Ascending aorta (tissue), 2 donors: Measurements from ENCODE around the gene AKT2. TPM values are rescaled to one million over a fixed set of nuclear protein-coding genes. Genes with fewer than 3 reads are reported as not detected.

Experiments used
- DNase-seq, 2 donors: peaks; one replicate each; pipeline ENCODE4 v3.0.0-alpha.2; 2019; ENCODE audit warnings: low spot score in 2 of 2
- H3K27ac ChIP-seq, 2 donors: fragments of 200-600 bp; sonication (generic); one replicate each; pipeline ENCODE4 v1.5.1; 2016 to 2017; ENCODE audit warnings: mild to moderate bottlenecking in 1 of 2
- H3K27me3 ChIP-seq: fragments of 200-600 bp; sonication (generic); one replicate; pipeline ENCODE4 v1.5.1; 2017
- H3K36me3 ChIP-seq, 2 donors: fragments of 200-600 bp; sonication (generic); one replicate each; pipeline ENCODE4 v1.5.1; 2016
- H3K4me1 ChIP-seq, 2 donors: fragments of 200-600 bp; sonication (generic); one replicate each; pipeline ENCODE4 v1.5.1; 2016 to 2017; ENCODE audit warnings: mild to moderate bottlenecking in 1 of 2
- H3K4me3 ChIP-seq, 2 donors: fragments of 200-600 bp; sonication (generic); one replicate each; pipeline ENCODE4 v1.5.1; 2016 to 2017; ENCODE audit warnings: mild to moderate bottlenecking in 1 of 2
- H3K9me3 ChIP-seq, 2 donors: fragments of 200-600 bp; sonication (generic); one replicate each; pipeline ENCODE4 v1.5.1; 2016
- intact Hi-C: fragments of 100-400 bp; cut with DNase I; formaldehyde crosslinking; loops from one replicate; pipeline ENCODE4 v1.15.1; 2023
- total RNA-seq: library from RNA; depleted of rRNA; stranded (reverse); fragments of >200 nt; gene quantifications from one replicate; pipeline ENCODE4 v1.1.0, GENCODE V29; 2016
- TF ChIP-seq, protein P1 (sequence below), 3 experiments: fragments of 200-600 bp in 2 of 3; fragments of 450-650 bp in 1 of 3; sonication (generic) in 2 of 3; IDR thresholded peaks; one replicate each; pipeline ENCODE4 v1.5.1; 2016 to 2019; ENCODE audit warnings: antibody characterized with exemption in 3 of 3, mild to moderate bottlenecking in 1 of 3, moderate library complexity in 1 of 3

Gene AKT2
- total RNA-seq, 1 donor from 2014 or later: 137 TPM

DNA sequence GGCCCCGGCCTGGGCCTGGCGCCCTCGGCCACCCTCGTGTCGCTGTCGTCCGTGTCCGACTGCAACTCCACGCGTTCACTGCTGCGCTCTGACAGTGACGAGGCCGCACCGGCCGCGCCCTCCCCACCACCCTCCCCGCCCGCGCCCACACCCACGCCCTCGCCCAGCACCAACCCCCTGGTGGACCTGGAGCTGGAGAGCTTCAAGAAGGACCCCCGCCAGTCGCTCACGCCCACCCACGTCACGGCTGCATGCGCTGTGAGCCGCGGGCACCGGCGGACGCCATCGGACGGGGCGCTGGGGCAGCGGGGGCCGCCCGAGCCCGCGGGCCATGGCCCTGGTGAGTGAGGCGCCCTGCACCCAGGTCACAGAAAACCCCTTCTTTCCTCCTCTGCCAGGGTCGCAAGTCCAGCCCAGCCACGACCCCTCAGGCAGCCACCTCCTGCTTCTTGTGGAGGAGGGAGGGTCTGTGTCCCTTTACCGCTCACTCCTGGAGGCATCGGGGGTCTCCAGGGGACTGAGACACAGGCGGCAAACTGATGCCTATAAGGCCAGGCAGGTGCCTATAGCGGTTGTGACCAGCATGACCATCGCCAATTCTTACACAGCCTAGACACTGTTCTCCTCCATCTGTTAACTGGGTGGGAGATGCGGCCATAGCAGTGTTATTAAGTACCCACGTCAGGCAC lies 71.1 kb downstream of the AKT2 start:
- Histone ChIP-seq H3K27me3 (peaks cover 14% of the 10 kb centered on the region), H3K27ac (no peak overlapping the region), H3K36me3 (peaks cover 14 to 27% of the 10 kb centered on the region in 2 donors), H3K4me1 (no peaks in the 10 kb centered on the region), H3K4me3 (no peak overlapping the region), H3K9me3 (no peaks in the 10 kb centered on the region)
- intact Hi-C loops: no loop called here
- TF ChIP-seq, protein P1, sequence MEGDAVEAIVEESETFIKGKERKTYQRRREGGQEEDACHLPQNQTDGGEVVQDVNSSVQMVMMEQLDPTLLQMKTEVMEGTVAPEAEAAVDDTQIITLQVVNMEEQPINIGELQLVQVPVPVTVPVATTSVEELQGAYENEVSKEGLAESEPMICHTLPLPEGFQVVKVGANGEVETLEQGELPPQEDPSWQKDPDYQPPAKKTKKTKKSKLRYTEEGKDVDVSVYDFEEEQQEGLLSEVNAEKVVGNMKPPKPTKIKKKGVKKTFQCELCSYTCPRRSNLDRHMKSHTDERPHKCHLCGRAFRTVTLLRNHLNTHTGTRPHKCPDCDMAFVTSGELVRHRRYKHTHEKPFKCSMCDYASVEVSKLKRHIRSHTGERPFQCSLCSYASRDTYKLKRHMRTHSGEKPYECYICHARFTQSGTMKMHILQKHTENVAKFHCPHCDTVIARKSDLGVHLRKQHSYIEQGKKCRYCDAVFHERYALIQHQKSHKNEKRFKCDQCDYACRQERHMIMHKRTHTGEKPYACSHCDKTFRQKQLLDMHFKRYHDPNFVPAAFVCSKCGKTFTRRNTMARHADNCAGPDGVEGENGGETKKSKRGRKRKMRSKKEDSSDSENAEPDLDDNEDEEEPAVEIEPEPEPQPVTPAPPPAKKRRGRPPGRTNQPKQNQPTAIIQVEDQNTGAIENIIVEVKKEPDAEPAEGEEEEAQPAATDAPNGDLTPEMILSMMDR (IDR thresholded peaks at IDR 0.05): no peak
- no peak for DNase-seq

DNA sequence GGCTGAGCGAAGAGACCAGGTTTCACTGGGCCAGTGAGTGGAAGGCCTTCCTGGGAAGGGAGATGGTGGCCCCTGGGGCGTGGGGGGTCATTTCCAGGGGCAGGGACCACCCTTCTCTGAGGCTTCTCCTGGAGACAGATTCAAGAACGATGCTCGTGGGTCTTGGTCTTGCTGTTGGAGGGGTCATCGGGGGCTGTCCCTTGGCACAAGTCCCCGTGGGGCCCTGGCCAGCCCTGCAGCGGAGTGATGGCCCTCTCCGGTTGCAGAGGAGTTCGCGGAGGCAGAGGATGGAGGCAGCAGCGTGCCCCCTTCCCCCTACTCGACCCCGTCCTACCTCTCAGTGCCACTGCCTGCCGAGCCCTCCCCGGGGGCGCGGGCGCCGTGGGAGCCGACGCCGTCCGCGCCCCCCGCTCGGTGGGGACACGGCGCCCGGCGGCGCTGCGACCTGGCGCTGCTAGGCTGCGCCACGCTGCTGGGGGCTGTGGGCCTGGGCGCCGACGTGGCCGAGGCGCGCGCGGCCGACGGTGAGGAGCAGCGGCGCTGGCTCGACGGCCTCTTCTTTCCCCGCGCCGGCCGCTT lies 71.8 kb downstream of the AKT2 start:
- Histone ChIP-seq H3K9me3 (no peaks in the 10 kb centered on the region), H3K27ac (no peak overlapping the region), H3K4me1 (no peaks in the 10 kb centered on the region), H3K27me3 (peaks cover 14% of the 10 kb centered on the region), H3K36me3 (peaks cover 18 to 33% of the 10 kb centered on the region in 2 donors), H3K4me3 (no peak overlapping the region)
- TF ChIP-seq, protein P1 (IDR thresholded peaks at IDR 0.05): no peak
- intact Hi-C loops: no loop called here
- DNase-seq: no peak

DNA sequence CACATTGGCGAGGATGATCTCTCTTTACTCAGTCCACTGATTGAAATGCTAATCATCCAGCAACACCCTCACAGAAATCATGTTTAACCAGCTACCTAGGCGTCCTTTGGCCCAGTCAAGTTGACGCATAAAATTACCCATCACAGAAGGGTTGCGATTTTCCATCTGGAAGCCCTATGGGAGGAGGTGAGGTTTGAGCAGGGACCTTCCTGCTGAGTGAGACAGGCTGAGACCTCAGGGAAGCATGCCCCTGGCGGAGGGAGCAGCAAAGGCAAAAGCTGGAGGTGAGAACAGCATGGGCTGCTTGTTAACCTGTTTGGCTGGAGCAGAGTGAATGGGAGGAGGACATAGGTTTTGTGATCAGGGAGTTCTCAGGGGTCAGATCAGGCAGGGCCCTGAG lies 74.3 kb downstream of the AKT2 start:
- intact Hi-C loops: no loop called here
- peaks cover 22 to 42% of the 10 kb centered on the region in 2 donors for H3K36me3 ChIP-seq

DNA sequence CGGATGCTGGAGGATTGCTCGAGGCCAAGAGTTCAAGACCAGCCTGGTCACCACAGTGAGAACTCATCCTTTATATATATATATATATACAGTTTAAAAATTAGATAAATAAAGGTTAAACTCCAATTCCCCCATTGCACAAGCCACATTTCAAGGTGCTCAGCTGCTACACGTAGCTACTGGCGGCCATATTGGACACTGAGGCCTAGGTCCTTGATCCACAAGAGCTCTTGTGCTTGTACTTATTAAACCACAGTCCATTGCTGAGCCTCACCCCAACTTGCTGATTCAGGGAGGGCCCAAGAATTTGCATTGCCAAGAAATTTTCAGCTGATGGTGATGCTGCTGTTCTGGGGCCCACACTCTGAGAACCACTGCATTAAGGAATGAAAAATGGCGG lies 76.5 kb downstream of the AKT2 start:
- H3K36me3 ChIP-seq: peaks cover 41 to 65% of the 10 kb centered on the region in 2 donors
- H3K4me3 ChIP-seq: no peak overlapping the region
- H3K9me3 ChIP-seq: no peaks in the 10 kb centered on the region
- intact Hi-C loops: no loop called here
- H3K4me1 ChIP-seq: no peaks in the 10 kb centered on the region
- H3K27me3 ChIP-seq: no peaks in the 10 kb centered on the region
- DNase-seq: no peak
- no peak overlapping the region for H3K27ac ChIP-seq
- TF ChIP-seq, protein P1 (IDR thresholded peaks at IDR 0.05): no peak

More for the DNA sequence above, 74.3 kb downstream of the AKT2 start:
- no peaks in the 10 kb centered on the region for H3K4me1 ChIP-seq
- no peaks in the 10 kb centered on the region for H3K27me3 ChIP-seq
- H3K9me3 ChIP-seq: no peaks in the 10 kb centered on the region
- DNase-seq: no peak
- TF ChIP-seq, protein P1 (IDR thresholded peaks at IDR 0.05): no peak
- H3K4me3 ChIP-seq: no peak overlapping the region
- H3K27ac ChIP-seq: no peak overlapping the region

DNA sequence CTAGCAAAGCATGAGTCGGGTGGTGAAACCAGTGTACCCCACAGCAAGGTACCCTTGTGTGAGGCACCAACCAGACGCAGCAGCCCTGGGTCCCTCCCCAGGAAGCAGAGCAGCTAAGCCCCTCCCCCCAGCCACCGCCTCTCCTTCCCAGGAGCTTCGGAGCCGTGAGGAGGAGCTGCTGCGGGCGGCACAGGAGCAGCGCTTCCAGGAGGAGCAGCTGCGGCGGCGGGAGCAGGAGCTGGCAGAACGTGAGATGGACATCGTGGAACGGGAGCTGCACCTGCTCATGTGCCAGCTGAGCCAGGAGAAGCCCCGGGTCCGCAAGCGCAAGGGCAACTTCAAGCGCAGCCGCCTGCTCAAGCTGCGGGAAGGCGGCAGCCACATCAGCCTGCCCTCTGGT lies 79.4 kb downstream of the AKT2 start:
- Histone ChIP-seq H3K27ac (no peak overlapping the region), H3K4me3 (no peak overlapping the region), H3K4me1 (no peaks in the 10 kb centered on the region), H3K36me3 (peaks cover 45 to 65% of the 10 kb centered on the region in 2 donors), H3K27me3 (no peaks in the 10 kb centered on the region), H3K9me3 (no peaks in the 10 kb centered on the region)
- intact Hi-C loops: no loop called here
- no peak for DNase-seq
- TF ChIP-seq, protein P1 (IDR thresholded peaks at IDR 0.05): no peak
